ENCODE data around the gene GPRC5B.

Gene GPRC5B

GRCh38 chr16:19809121-19809635 is 75.5 kb downstream of the GPRC5B start:
- no peak for DNase-seq

GRCh38 chr16:19808061-19808641 is 76.5 kb downstream of the GPRC5B start:
- DNase-seq = no peak

Measured in activated CD4-positive, alpha-beta T cell treated with anti-CD3 and anti-CD28 coated beads for 1 hour (primary cell).